ENCODE measurements around the gene GAL3ST2. TPM values are rescaled to one million over a fixed set of nuclear protein-coding genes. Genes with fewer than 3 reads are reported as not detected.
"Not testable (repeated sequence)": the region's sequence is repeated elsewhere in the genome, so short reads cannot be mapped to it uniquely, and the experiment has no call there.

Gene GAL3ST2
- total RNA-seq, 1 experiment from 2014 or later: 6.8 TPM

DNA sequence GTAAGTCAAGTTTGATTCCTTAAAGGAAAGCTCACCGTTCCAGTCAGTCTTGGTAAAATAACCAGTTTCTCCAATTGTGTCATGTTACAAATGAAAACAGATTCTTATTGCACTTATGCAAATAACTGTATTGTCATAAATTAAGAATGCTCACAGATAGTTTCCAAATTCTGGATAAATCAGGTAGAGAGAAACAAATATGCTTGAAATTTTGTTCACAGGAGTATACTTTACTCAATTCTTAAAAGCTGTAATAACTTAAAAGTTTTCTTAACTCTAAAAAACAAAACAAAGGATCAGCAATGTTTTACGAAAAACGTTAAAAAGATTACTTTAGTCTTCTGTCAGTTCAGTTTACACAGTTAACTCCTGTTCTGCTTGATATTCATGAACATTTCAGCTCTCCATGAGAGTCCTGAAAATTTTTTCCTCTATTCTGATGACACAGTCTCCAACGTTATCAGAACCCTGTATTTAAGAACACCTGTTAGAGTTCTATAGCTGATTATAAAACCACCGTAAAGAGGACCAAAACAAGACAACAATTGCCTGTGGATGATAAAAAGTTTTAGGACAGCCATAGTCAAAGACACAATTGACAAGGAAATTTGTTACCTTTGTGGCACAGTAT, 4.4 kb downstream of the GAL3ST2 start:
- H3K27ac Mint-ChIP-seq (ENCODE audit: unreplicated experiment): no peak overlapping the region
- BruUV-seq (replicated peaks): no TSS peak
- Histone ChIP-seq H3K36me3 (ENCODE audit: control insufficient read depth, insufficient read depth, low read length) (no peaks in the 10 kb centered on the region), H3K9me3 (no peaks in the 10 kb centered on the region), H3K4me3 (ENCODE audit: low read depth, low read length) (no peak overlapping the region), H3K27me3 (replicated peaks; ENCODE audit: control insufficient read depth, insufficient read depth, low read length) (no peaks in the 10 kb centered on the region), H3K4me1 (peaks cover 21% of the 10 kb centered on the region)
- intact Hi-C loops (cut with micrococcal nuclease; ENCODE audit: unreplicated experiment): no loop called here
- TF ChIP-seq, protein P1, sequence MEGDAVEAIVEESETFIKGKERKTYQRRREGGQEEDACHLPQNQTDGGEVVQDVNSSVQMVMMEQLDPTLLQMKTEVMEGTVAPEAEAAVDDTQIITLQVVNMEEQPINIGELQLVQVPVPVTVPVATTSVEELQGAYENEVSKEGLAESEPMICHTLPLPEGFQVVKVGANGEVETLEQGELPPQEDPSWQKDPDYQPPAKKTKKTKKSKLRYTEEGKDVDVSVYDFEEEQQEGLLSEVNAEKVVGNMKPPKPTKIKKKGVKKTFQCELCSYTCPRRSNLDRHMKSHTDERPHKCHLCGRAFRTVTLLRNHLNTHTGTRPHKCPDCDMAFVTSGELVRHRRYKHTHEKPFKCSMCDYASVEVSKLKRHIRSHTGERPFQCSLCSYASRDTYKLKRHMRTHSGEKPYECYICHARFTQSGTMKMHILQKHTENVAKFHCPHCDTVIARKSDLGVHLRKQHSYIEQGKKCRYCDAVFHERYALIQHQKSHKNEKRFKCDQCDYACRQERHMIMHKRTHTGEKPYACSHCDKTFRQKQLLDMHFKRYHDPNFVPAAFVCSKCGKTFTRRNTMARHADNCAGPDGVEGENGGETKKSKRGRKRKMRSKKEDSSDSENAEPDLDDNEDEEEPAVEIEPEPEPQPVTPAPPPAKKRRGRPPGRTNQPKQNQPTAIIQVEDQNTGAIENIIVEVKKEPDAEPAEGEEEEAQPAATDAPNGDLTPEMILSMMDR (IDR thresholded peaks at IDR 0.05; ENCODE audit: insufficient read depth in 1 of 2, low read depth in 1 of 2, low read length in 1 of 2, severe bottlenecking in 1 of 2, unreplicated experiment in 1 of 2): no peak
- ChIA-PET CTCF (interaction anchor here (0.7 kb wide), 1 partner anchor 41 kb away, joined by 3 read pairs; no protein-coding TSS in a partner anchor), POLR2A (no interaction called here)
- peaks cover 6% of the 10 kb centered on the region for H3K36me3 Mint-ChIP-seq (ENCODE audit: insufficient read depth, unreplicated experiment)
- no peak for DNase-seq
- H3K4me3 Mint-ChIP-seq (ENCODE audit: unreplicated experiment): no peak overlapping the region
- H3K4me1 Mint-ChIP-seq (ENCODE audit: low read depth, unreplicated experiment): no peaks in the 10 kb centered on the region
- H3K27me3 Mint-ChIP-seq (ENCODE audit: insufficient read depth, unreplicated experiment): no peaks in the 10 kb centered on the region
- no peaks in the 10 kb centered on the region for H3K9me3 Mint-ChIP-seq (ENCODE audit: unreplicated experiment)

DNA sequence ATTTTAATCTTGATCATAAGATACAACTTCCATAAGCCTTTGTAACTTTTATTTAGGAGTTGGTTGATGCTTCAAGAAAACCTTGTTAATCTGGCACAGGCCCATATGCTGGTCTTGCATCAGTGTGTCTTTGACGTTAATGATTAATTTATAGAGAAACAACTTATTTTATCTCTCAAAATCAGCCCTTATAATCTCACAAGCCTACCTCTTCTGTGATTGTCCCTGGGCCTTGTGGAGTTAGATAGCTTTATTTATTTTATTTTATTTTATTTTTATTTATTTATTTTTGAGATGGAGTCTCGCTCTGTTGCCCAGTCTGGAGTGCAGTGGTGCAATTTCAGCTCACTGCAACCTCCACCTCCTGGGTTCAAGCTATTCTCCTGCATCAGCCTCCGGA, 5.4 kb downstream of the GAL3ST2 start:
- H3K27me3 ChIP-seq (replicated peaks; ENCODE audit: control insufficient read depth, insufficient read depth, low read length); H3K4me1 Mint-ChIP-seq (ENCODE audit: low read depth, unreplicated experiment); DNase-seq; H3K4me3 ChIP-seq (ENCODE audit: low read depth, low read length); H3K36me3 ChIP-seq (ENCODE audit: control insufficient read depth, insufficient read depth, low read length); POLR2A ChIA-PET; intact Hi-C loops (cut with micrococcal nuclease; ENCODE audit: unreplicated experiment); CTCF ChIA-PET; H3K4me3 Mint-ChIP-seq (ENCODE audit: unreplicated experiment); H3K27me3 Mint-ChIP-seq (ENCODE audit: insufficient read depth, unreplicated experiment); H3K9me3 ChIP-seq; BruUV-seq (replicated peaks); H3K27ac Mint-ChIP-seq (ENCODE audit: unreplicated experiment); H3K36me3 Mint-ChIP-seq (ENCODE audit: insufficient read depth, unreplicated experiment); H3K9me3 Mint-ChIP-seq (ENCODE audit: unreplicated experiment): not testable (repeated sequence)
- H3K4me1 ChIP-seq: peaks cover 27% of the 10 kb centered on the region

DNA sequence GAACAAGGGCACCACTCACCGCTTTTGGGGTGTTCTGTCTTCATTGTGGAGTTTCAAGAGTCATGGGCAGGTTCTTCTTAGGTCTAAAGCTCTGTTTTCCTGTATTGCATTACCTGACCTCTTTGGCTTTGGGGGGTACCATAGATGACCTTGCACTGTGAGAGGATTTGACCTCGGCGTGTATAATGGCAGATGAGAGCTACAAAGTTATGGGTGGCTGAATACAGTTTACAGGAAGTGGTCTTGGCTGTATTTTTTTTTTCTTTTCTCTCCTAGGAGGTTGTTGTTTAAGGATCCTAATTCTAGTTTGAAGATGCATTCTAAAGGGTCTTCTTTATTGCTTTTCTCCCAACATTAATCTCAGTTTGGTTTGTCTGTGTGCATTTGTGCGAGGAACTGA, 11.5 kb downstream of the GAL3ST2 start:
- Mint-ChIP-seq H3K27ac (ENCODE audit: unreplicated experiment) (peak overlapping the region; percentile 77), H3K4me1 (ENCODE audit: low read depth, unreplicated experiment) (peaks cover 27% of the 10 kb centered on the region), H3K4me3 (ENCODE audit: unreplicated experiment) (peak overlapping the region; percentile 57), H3K9me3 (ENCODE audit: unreplicated experiment) (peaks cover under 1% of the 10 kb centered on the region), H3K36me3 (ENCODE audit: insufficient read depth, unreplicated experiment) (peaks cover 6% of the 10 kb centered on the region), H3K27me3 (ENCODE audit: insufficient read depth, unreplicated experiment) (no peaks in the 10 kb centered on the region)
- peaks cover 50% of the 10 kb centered on the region for H3K4me1 ChIP-seq
- no peaks in the 10 kb centered on the region for H3K27me3 ChIP-seq (replicated peaks; ENCODE audit: control insufficient read depth, insufficient read depth, low read length)
- POLR2A ChIA-PET: no interaction called here
- H3K9me3 ChIP-seq: peaks cover 5% of the 10 kb centered on the region; the same call in 1 of the 2 replicates
- no peak overlapping the region for H3K4me3 ChIP-seq (ENCODE audit: low read depth, low read length)
- H3K36me3 ChIP-seq (ENCODE audit: control insufficient read depth, insufficient read depth, low read length): no peaks in the 10 kb centered on the region
- no TSS peak for BruUV-seq (replicated peaks)
- intact Hi-C loops (cut with micrococcal nuclease; ENCODE audit: unreplicated experiment): no loop called here
- no peak for DNase-seq
- TF ChIP-seq, protein P1 (IDR thresholded peaks at IDR 0.05; ENCODE audit: insufficient read depth in 1 of 2, low read depth in 1 of 2, low read length in 1 of 2, severe bottlenecking in 1 of 2, unreplicated experiment in 1 of 2): no peak
- CTCF ChIA-PET: interaction anchor here (0.6 to 1.1 kb wide), 3 partner anchors 14 to 157 kb away, joined by 3 read pairs; no protein-coding TSS in a partner anchor

Data from Caco-2 (cell line).